CD4-positive, alpha-beta T cell treated with Interleukin-12 subunit alpha and Interleukin-12 subunit beta, for 1 hour (primary cell): ENCODE measurements around the gene PKMYT1.

ENCODE experiments used
- DNase-seq: peaks from one replicate; pipeline ENCODE4 v3.0.0-alpha.2; 2020

The PKMYT1 gene

GRCh38 chr16:3017794-3018506 is 37.7 kb upstream of the PKMYT1 start, which contains the start of gene CLDN6:
CLDN6 (minus strand) TSS chr16:3018183; CDS start chr16:3016021, 2,162 bp downstream.
- DNase-seq, result no peak

GRCh38 chr16:3017344-3017743 is 37.1 kb upstream of the PKMYT1 start:
- DNase-seq, result no peak

- DNase-seq, result no peak
Observed at GRCh38 chr16:3015865-3016521, 35.7 kb upstream of the PKMYT1 start.

GRCh38 chr16:3014971-3015370 is 34.7 kb upstream of the PKMYT1 start:
- no peak for DNase-seq

- no peak for DNase-seq
Observed at GRCh38 chr16:3013998-3014690, 33.9 kb upstream of the PKMYT1 start.

GRCh38 chr16:3013491-3013951 is 33.3 kb upstream of the PKMYT1 start:
- DNase-seq, result no peak

- no peak for DNase-seq
Observed at GRCh38 chr16:3012828-3013420, 32.7 kb upstream of the PKMYT1 start, which contains the start of gene CLDN9. CLDN9 (plus strand) TSS chr16:3012923; CDS start chr16:3013363, 440 bp downstream.

GRCh38 chr16:3012246-3012645 is 32.0 kb upstream of the PKMYT1 start:
- no peak for DNase-seq

GRCh38 chr16:3010510-3010909 is 30.3 kb upstream of the PKMYT1 start:
- no peak for DNase-seq

GRCh38 chr16:3009568-3010390 is 29.5 kb upstream of the PKMYT1 start:
- DNase-seq, result no peak

GRCh38 chr16:3008690-3009037 is 28.4 kb upstream of the PKMYT1 start:
- DNase-seq, result no peak

- no peak for DNase-seq
Observed at GRCh38 chr16:3007957-3008689, 27.9 kb upstream of the PKMYT1 start.

- DNase-seq, result no peak
Observed at GRCh38 chr16:3007059-3007956, 27.1 kb upstream of the PKMYT1 start.

GRCh38 chr16:3004781-3005284 is 24.6 kb upstream of the PKMYT1 start:
- no peak for DNase-seq

- DNase-seq, result no peak
Observed at GRCh38 chr16:3004319-3004718, 24.1 kb upstream of the PKMYT1 start.

- peak; percentile 99 for DNase-seq
Observed at GRCh38 chr16:3003582-3004270, 23.5 kb upstream of the PKMYT1 start.

GRCh38 chr16:3001316-3001715 is 21.1 kb upstream of the PKMYT1 start:
- DNase-seq, result no peak

GRCh38 chr16:3000540-3000939 is 20.3 kb upstream of the PKMYT1 start:
- no peak for DNase-seq

- DNase-seq, result no peak
Observed at GRCh38 chr16:2999929-3000328, 19.7 kb upstream of the PKMYT1 start.

- no peak for DNase-seq
Observed at GRCh38 chr16:2996298-2996697, 16.1 kb upstream of the PKMYT1 start.
